GM19372 (cell line): Measurements from ENCODE around the gene ICOS.
"Not testable (repeated sequence)": the region's sequence is repeated elsewhere in the genome, so short reads cannot be mapped to it uniquely, and the experiment has no call there.

ENCODE experiments used
- ATAC-seq: cut with Tn5 transposase; IDR thresholded peaks from one replicate; pipeline ENCODE4 v1.9.1; 2021; ENCODE audit warnings: mild to moderate bottlenecking, low read depth, moderate library complexity; ENCODE audit not compliant: unreplicated experiment

ICOS gene

GRCh38 chr2:203971251-203971650 lies 34.7 kb downstream of the ICOS start:
- ATAC-seq, result no peak

GRCh38 chr2:203972066-203972465 lies 35.5 kb downstream of the ICOS start:
- no peak for ATAC-seq

GRCh38 chr2:203973000-203973399 lies 36.4 kb downstream of the ICOS start:
- no peak for ATAC-seq

GRCh38 chr2:203973676-203974075 lies 37.1 kb downstream of the ICOS start:
- no peak for ATAC-seq

GRCh38 chr2:203975912-203976311 lies 39.3 kb downstream of the ICOS start:
- ATAC-seq, result no peak

GRCh38 chr2:203982276-203982675 lies 45.7 kb downstream of the ICOS start:
- ATAC-seq, result no peak

- no peak for ATAC-seq
These were observed 46.6 kb downstream of the ICOS start for GRCh38 chr2:203983064-203983715.

- not testable (repeated sequence) for ATAC-seq
These were observed 49.4 kb downstream of the ICOS start for GRCh38 chr2:203985978-203986377.

- no peak for ATAC-seq
These were observed 51.4 kb downstream of the ICOS start for GRCh38 chr2:203987959-203988358.

GRCh38 chr2:203988500-203989260 lies 52.1 kb downstream of the ICOS start:
- ATAC-seq, result no peak

GRCh38 chr2:203989521-203989920 lies 53.0 kb downstream of the ICOS start:
- ATAC-seq, result no peak

- no peak for ATAC-seq
These were observed 55.9 kb downstream of the ICOS start for GRCh38 chr2:203992509-203992908.

- no peak for ATAC-seq
These were observed 56.4 kb downstream of the ICOS start for GRCh38 chr2:203993011-203993410.

- no peak for ATAC-seq
These were observed 57.0 kb downstream of the ICOS start for GRCh38 chr2:203993560-203993959.

- ATAC-seq, result no peak
These were observed 58.2 kb downstream of the ICOS start for GRCh38 chr2:203994735-203995134.

GRCh38 chr2:203996692-203997091 lies 60.1 kb downstream of the ICOS start:
- no peak for ATAC-seq

GRCh38 chr2:203997481-203997880 lies 60.9 kb downstream of the ICOS start:
- ATAC-seq, result peak; percentile 69

- peak; percentile 4 for ATAC-seq
These were observed 61.6 kb downstream of the ICOS start for GRCh38 chr2:203997980-203998809.

GRCh38 chr2:203999835-204000234 lies 63.3 kb downstream of the ICOS start:
- no peak for ATAC-seq

GRCh38 chr2:204000446-204000845 lies 63.9 kb downstream of the ICOS start:
- no peak for ATAC-seq

GRCh38 chr2:204003276-204003990 lies 66.9 kb downstream of the ICOS start:
- ATAC-seq, result no peak
